ENCODE results near the gene TRIM2. TPM values are rescaled to one million over a fixed set of nuclear protein-coding genes. Genes with fewer than 3 reads are reported as not detected.

Gene TRIM2
- polyA plus RNA-seq, 4 donors: 41.4 to 90.4 (median 78.7) TPM

GRCh38 chr4:153365003-153365402 is 160.8 kb downstream of the TRIM2 start:
- no peak for DNase-seq (ENCODE audit: low read depth in 4 of 4, low spot score in 3 of 4)

- no peak for DNase-seq (ENCODE audit: low read depth in 4 of 4, low spot score in 3 of 4)
These were observed 162.2 kb downstream of the TRIM2 start for GRCh38 chr4:153366486-153366885.

DNA sequence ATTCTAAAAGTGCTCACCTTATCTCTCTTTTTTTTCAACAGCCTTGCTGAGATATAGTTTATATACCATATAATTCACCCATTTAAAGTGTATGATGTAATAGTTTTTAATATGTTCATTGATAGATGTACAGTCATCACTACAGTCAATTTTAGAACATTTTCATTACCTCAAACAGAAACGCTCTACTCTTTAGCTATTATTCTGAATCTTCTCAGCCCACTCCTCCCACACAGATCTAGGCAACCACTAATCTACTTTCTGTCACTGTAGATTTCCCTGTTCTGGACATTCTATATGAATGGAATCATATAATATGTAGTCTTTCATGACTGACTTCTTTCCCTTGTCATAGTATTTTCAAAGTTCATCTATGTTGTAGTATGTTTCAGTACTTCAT is 162.8 kb downstream of the TRIM2 start:
- DNase-seq (ENCODE audit: low read depth in 4 of 4, low spot score in 3 of 4): no peak

- DNase-seq (ENCODE audit: low read depth in 4 of 4, low spot score in 3 of 4): no peak
These were observed 164.8 kb downstream of the TRIM2 start for GRCh38 chr4:153369021-153369420.

DNA sequence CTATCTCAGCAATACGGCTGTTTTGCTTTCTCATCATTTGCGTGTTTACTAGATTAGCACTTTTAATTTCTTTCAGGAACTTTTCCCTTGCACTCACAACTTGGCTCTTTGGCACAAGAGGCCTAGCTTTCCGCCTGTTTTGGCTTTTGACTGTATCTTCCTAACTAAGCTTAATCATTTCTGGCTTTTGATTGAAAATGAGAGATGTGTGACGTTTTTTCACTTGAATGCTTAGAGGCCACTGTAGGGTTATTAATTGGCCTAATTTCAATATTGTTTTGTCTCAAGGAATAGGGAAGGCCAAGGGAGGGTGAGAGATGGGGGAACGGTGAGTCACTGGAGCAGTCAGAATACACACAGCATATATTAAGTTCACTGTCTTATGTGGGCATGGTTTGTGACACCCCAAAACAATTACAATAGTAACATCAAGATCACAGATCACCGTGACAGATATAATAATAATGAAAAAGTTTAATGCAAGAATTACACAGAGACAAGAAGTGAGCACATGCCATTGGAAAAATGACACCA is 167.5 kb downstream of the TRIM2 start:
- DNase-seq (ENCODE audit: low read depth in 4 of 4, low spot score in 3 of 4): no peak

GRCh38 chr4:153372967-153373562 is 168.8 kb downstream of the TRIM2 start:
- DNase-seq (ENCODE audit: low read depth in 4 of 4, low spot score in 3 of 4): no peak

DNA sequence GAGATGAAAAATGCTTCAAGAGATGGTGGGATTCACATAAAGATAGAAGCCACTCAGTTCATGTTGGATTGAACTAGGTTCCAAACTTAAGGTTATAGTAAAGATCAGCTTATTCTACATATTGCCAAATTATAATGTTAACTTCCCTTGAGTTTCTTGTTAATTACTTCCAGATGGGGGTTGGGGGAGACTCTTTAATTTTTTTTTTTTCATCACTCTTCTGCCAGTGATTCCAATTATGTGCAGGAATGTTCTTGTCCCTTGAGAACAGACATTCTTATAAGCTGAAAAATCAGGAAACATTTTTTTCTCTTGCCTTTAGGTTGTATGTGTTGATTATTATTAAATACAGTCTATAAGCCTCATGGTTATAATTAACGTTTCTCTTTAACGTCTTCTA is 170.2 kb downstream of the TRIM2 start:
- DNase-seq (ENCODE audit: low read depth in 4 of 4, low spot score in 3 of 4): no peak

- no peak for DNase-seq (ENCODE audit: low read depth in 4 of 4, low spot score in 3 of 4)
These were observed 171.1 kb downstream of the TRIM2 start for GRCh38 chr4:153375303-153375702.

DNA sequence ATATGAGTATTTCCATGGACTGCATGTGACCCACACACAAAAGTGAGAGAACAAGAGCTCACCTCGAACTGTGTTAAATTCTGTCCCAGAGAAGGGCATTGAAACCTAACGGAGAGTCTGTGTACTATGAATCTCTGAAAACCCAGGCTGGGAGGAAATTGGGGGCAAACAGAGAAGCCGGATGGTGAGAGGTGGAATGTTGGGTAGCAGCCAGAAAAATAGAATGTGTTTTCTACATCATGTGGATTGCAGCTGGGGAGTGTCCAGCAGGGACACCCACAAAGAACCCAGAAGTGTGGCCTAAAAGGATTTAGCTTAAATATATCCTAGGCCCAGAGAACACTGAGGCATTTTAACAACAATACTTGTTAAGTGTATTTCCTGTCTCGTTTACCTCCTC is 178.9 kb downstream of the TRIM2 start:
- no peak for DNase-seq (ENCODE audit: low read depth in 4 of 4, low spot score in 3 of 4)

- DNase-seq (ENCODE audit: low read depth in 4 of 4, low spot score in 3 of 4): no peak
These were observed 179.9 kb downstream of the TRIM2 start for GRCh38 chr4:153384160-153384559.

GRCh38 chr4:153385784-153386183 is 181.5 kb downstream of the TRIM2 start:
- no peak for DNase-seq (ENCODE audit: low read depth in 4 of 4, low spot score in 3 of 4)

DNA sequence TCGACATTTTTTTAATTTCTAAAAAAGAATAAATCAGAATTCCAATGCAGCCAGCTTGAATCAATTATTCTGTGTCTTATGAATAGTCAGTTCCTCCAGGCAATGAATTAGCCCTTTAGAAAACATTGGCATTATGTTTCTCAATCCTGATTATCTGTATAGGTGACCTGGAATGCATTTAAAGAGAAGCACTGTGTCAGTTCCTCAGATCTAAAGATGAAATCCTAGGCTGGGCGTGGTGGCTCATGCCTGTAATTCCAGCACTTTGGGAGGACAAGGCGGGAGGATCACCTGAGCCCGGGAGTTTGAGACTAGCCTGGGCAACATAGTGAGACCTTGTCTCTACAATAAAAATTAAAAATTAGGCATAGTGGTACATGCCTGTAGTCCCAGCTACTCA is 183.7 kb downstream of the TRIM2 start:
- DNase-seq (ENCODE audit: low read depth in 4 of 4, low spot score in 3 of 4): no peak

Other genes with a start within 250 kb of the TRIM2 start
- gene MND1, start 140.2 kb downstream of the TRIM2 start, polyA plus RNA-seq (ENCODE audit: insufficient read length in 4 of 4): 10 to 100 TPM; 11.6 to 22.7 (median 15.3) TPM